Uterine smooth muscle cell (primary cell): ENCODE measurements around the gene TCEANC. TPM values are rescaled to one million over a fixed set of nuclear protein-coding genes. Genes with fewer than 3 reads are reported as not detected.

Experiments used
- total RNA-seq: library from RNA; depleted of rRNA; stranded (reverse); fragments of >200 nt; gene quantifications from 2 replicates; pipeline ENCODE4 v1.2.3, GENCODE V29; 2014

The TCEANC gene
- 2.7 and 3.2 TPM in 2 replicates for total RNA-seq

GRCh38 chrX:13652850-13653693 lies at the start of gene TCEANC:
Gene TCEANC, plus strand, starts transcription at chrX:13653141. Its CDS starts 9,368 bp downstream, at chrX:13662509.

GRCh38 chrX:13688958-13689740 lies 36.2 kb downstream of the TCEANC start, which contains the start of gene RAB9A:
Gene RAB9A, plus strand, starts transcription at chrX:13689128. Its CDS starts 19,619 bp downstream, at chrX:13708747.

Other genes with a start within 250 kb of the TCEANC start
- gene EGFL6, start 83.5 kb upstream of the TCEANC start, total RNA-seq = not detected in 2 replicates
- 41.0 and 45.3 TPM in 2 replicates for gene RAB9A, start 36.0 kb downstream of the TCEANC start, total RNA-seq
- 18.6 and 19.6 TPM in 2 replicates for gene TRAPPC2, start 81.5 kb downstream of the TCEANC start, total RNA-seq
- gene OFD1, start 81.6 kb downstream of the TCEANC start, total RNA-seq = 15.5 and 22.2 TPM in 2 replicates
- gene GPM6B, start 164.0 kb downstream of the TCEANC start, total RNA-seq = 4.6 and 8.1 TPM in 2 replicates